ENCODE measurements around the gene ACAP2. TPM values are rescaled to one million over a fixed set of nuclear protein-coding genes. Genes with fewer than 3 reads are reported as not detected.
"Not testable (repeated sequence)": the region's sequence is repeated elsewhere in the genome, so short reads cannot be mapped to it uniquely, and the experiment has no call there.

Gene ACAP2
- total RNA-seq, 1 donor from 2014 or later = 39.0 TPM

DNA sequence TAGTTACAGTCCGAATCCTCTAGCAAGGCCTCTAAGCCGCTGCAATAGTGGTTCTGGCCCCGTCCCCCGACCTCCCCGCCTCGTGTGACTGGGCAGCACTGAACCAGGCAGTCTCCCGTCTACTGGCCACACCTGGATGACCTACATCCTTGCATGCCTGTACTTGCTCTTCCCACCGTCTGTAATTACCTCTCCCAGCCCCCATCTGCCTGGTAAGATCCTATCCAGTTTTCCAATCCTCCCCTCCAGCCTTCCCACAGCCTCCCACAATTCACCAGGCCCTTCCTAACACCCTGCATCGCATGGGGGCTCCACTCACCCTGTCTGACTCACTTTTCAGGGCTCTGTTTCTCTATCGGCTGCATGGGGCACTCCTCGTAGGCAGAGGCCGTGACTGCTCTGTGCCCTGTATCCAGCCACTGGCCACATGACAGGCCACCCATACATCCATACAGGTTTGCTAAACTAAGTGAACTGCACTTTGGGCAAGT, 204.7 kb downstream of the ACAP2 start:
- Histone ChIP-seq H3K27me3 (ENCODE audit: control insufficient read depth, insufficient read depth, low read length) (no peaks in the 10 kb centered on the region), H3K36me3 (ENCODE audit: control insufficient read depth, insufficient read depth, low read length) (no peaks in the 10 kb centered on the region), H3K4me3 (ENCODE audit: low read depth, low read length) (no peak overlapping the region)
- no peak for DNase-seq (ENCODE audit: low read depth)
- TF ChIP-seq, protein P1, sequence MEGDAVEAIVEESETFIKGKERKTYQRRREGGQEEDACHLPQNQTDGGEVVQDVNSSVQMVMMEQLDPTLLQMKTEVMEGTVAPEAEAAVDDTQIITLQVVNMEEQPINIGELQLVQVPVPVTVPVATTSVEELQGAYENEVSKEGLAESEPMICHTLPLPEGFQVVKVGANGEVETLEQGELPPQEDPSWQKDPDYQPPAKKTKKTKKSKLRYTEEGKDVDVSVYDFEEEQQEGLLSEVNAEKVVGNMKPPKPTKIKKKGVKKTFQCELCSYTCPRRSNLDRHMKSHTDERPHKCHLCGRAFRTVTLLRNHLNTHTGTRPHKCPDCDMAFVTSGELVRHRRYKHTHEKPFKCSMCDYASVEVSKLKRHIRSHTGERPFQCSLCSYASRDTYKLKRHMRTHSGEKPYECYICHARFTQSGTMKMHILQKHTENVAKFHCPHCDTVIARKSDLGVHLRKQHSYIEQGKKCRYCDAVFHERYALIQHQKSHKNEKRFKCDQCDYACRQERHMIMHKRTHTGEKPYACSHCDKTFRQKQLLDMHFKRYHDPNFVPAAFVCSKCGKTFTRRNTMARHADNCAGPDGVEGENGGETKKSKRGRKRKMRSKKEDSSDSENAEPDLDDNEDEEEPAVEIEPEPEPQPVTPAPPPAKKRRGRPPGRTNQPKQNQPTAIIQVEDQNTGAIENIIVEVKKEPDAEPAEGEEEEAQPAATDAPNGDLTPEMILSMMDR (IDR thresholded peaks at IDR 0.05; ENCODE audit: insufficient read depth, low read length, poor library complexity, severe bottlenecking) = no peak

DNA sequence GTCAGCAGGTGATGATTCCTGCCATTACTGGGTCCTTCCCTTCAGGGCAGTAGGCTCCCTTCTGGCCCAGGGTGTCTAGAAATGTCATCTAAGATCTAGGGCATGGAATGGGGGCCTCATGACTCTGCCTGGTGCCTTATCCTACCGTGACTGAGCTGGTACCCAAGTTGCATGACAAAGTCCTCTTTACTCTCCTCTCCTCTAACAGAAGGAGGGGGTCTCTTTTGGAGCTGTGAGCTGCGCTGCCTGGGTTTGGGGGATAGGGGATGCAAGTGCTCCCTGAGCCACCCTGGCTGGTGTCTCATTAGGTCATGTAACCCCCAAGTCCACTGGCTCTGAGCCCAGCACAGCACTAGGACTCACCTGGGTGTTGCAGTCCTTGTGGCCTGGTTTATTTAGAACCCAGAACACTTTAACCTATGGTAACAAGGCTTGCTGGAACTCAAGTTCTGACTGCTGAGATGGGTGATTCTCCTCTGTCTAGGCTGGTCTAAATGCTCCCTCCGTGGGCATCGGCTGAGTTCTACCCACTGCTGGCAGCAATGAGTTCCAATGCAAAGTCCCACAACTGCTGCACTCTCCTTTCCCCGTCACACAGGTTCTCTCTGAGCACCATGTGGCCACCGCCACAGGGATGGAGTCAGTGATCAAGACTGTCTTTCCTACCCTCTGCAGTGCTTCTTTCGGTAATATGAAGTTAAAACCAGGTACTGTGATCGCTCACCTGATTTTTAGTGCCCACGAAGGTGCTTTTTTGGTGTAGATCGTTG, 205.8 kb downstream of the ACAP2 start:
- no peaks in the 10 kb centered on the region for H3K27me3 ChIP-seq (ENCODE audit: control insufficient read depth, insufficient read depth, low read length)
- no peak overlapping the region for H3K4me3 ChIP-seq (ENCODE audit: low read depth, low read length)
- H3K36me3 ChIP-seq (ENCODE audit: control insufficient read depth, insufficient read depth, low read length) = no peaks in the 10 kb centered on the region
- TF ChIP-seq, protein P1 (IDR thresholded peaks at IDR 0.05; ENCODE audit: insufficient read depth, low read length, poor library complexity, severe bottlenecking) = no peak
- DNase-seq (ENCODE audit: low read depth) = no peak

DNA sequence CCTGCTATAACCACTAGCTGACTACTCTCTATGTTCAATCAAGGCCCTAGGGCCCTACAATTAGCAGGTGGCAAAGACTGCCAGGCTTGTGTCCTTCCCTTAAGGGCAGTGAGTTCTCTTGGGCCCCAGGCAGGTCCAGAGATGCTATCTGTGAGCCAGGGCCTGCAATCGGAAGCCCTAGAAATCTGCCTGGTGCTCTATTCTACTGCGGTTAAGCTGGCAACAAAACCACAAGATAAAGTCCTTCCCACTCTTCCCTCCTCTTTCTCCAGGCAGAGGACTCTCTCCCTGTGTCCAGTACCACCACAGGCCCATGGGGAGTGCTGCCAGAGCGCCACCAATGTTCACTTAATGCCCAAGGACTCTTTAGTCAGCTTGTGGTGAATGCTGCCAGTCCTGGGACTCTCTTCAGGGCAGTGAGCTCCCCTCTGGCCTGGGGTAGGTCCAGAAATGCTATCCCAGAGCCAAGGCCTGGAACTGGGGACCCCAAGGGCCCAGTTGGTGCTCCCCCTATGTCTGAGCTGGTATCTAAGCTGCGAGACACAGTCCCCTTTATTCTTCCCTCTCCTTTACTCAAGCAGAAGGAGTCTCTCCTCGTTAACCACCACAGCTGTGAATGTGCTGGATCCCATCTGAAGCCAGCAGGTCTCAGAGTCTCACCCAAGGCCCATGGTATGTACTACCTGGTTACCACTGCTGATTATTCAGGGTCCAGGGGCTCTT, 206.6 kb downstream of the ACAP2 start:
- TF ChIP-seq, protein P1 (IDR thresholded peaks at IDR 0.05; ENCODE audit: insufficient read depth, low read length, poor library complexity, severe bottlenecking) = no peak
- Histone ChIP-seq H3K4me3 (ENCODE audit: low read depth, low read length) (no peak overlapping the region), H3K27me3 (ENCODE audit: control insufficient read depth, insufficient read depth, low read length) (no peaks in the 10 kb centered on the region), H3K36me3 (ENCODE audit: control insufficient read depth, insufficient read depth, low read length) (no peaks in the 10 kb centered on the region)
- no peak for DNase-seq (ENCODE audit: low read depth)

DNA sequence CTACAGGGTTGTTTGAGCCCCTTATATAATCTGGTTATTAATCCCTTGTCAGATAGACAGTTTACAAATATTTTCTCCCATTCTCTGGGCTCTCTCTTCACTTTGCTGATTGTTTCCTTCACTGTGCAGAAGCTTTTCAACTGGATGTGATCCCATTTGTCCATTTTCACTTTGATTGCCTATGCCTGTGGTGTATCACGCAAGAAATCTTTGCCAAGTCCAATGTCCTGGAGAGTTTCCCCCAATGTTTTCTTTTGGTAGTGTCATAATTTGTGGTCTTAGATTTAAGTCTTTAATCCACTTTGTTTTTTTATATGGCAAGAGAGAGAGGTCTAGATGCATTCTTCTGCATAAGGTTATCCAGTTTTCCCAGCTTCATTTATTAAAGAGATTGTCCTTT, 212.6 kb downstream of the ACAP2 start:
- no peak for DNase-seq (ENCODE audit: low read depth)
- no peaks in the 10 kb centered on the region for H3K27me3 ChIP-seq (ENCODE audit: control insufficient read depth, insufficient read depth, low read length)
- no peak overlapping the region for H3K4me3 ChIP-seq (ENCODE audit: low read depth, low read length)
- TF ChIP-seq, protein P1 (IDR thresholded peaks at IDR 0.05; ENCODE audit: insufficient read depth, low read length, poor library complexity, severe bottlenecking) = no peak
- no peaks in the 10 kb centered on the region for H3K36me3 ChIP-seq (ENCODE audit: control insufficient read depth, insufficient read depth, low read length)

DNA sequence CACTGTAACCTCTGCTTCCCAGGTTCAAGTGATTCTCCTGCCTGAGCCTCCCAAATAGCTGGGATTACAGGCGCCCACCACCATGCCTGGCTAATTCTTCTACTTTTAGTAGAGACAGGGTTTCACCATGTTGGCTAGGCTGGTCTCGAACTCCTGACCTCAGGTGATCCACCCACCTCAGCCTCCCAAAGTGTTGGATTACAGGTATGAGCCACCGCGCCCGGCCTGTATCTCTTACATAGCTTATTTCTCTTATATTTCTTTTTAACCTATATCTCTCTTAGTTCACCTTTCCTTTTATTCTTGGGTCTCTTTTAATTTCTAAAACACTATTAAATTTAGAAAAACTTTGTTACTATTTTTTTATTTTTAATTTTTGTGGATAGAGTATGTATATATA, 213.9 kb downstream of the ACAP2 start:
- not testable (repeated sequence) for H3K36me3 ChIP-seq (ENCODE audit: control insufficient read depth, insufficient read depth, low read length); H3K4me3 ChIP-seq (ENCODE audit: low read depth, low read length); DNase-seq (ENCODE audit: low read depth); H3K27me3 ChIP-seq (ENCODE audit: control insufficient read depth, insufficient read depth, low read length)

DNA sequence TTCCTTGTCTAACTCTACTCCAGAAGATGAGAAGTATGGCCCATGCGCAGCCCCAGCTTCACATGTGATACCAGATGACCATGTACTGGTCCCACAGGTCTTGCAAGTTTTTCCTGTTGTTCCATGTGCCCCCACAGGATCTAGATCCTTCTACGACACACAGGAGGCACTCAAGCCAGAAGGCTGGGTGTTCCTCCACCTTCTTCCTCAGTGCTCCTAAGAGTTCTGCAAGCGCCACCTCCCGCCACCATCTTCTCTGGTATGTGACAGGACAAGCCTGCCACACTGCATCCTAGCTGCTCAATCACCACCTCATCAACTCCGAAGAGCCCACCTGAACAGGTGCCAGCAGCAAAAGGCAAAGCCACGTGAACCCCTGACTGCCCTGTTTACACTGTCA, 214.9 kb downstream of the ACAP2 start:
- no peaks in the 10 kb centered on the region for H3K36me3 ChIP-seq (ENCODE audit: control insufficient read depth, insufficient read depth, low read length)
- H3K4me3 ChIP-seq (ENCODE audit: low read depth, low read length) = no peak overlapping the region
- DNase-seq (ENCODE audit: low read depth) = no peak
- TF ChIP-seq, protein P1 (IDR thresholded peaks at IDR 0.05; ENCODE audit: insufficient read depth, low read length, poor library complexity, severe bottlenecking) = no peak
- H3K27me3 ChIP-seq (ENCODE audit: control insufficient read depth, insufficient read depth, low read length) = no peaks in the 10 kb centered on the region

All from kidney epithelial cell (primary cell).